GM23338 (cell line): ENCODE measurements around the gene WWOX. TPM values are rescaled to one million over a fixed set of nuclear protein-coding genes. Genes with fewer than 3 reads are reported as not detected.

Experiments
- ATAC-seq: fragments of 200-7000 bp; cut with Tn5 transposase; 3 replicates; pipeline ENCODE4 v1.9.1; 2020
- DNase-seq: peaks from one replicate; pipeline ENCODE4 v3.0.0-alpha.2; 2015; ENCODE audit warnings: low spot score
- H2AFZ ChIP-seq: fragments of 200-600 bp; sonication (generic); 2 replicates; pipeline ENCODE4 v1.8.0; 2016; ENCODE audit warnings: antibody characterized with exemption, mild to moderate bottlenecking, moderate library complexity
- H3F3A ChIP-seq: fragments of 200-600 bp; sonication (generic); replicated peaks from 2 replicates; pipeline ENCODE4 v1.8.0; 2017; ENCODE audit warnings: antibody characterized with exemption, mixed run types, low read depth
- H3K27ac ChIP-seq: fragments of 200-600 bp; sonication (generic); 2 replicates; pipeline ENCODE4 v1.6.1; 2016; ENCODE audit warnings: low read depth
- H3K27me3 ChIP-seq: fragments of 200-600 bp; sonication (generic); 2 replicates; pipeline ENCODE4 v1.8.0; 2016; ENCODE audit warnings: mild to moderate bottlenecking, mixed run types, moderate library complexity; ENCODE audit not compliant: insufficient read depth
- H3K36me3 ChIP-seq: fragments of 200-600 bp; sonication (generic); 2 replicates; pipeline ENCODE4 v1.8.0; 2016; ENCODE audit warnings: mild to moderate bottlenecking; ENCODE audit not compliant: insufficient read depth
- H3K4me1 ChIP-seq: fragments of 200-600 bp; sonication (generic); 2 replicates; pipeline ENCODE4 v1.8.0; 2016; ENCODE audit warnings: mild to moderate bottlenecking, moderate library complexity; ENCODE audit not compliant: insufficient read depth
- H3K4me2 ChIP-seq: fragments of 200-600 bp; sonication (generic); 2 replicates; pipeline ENCODE4 v1.7.1; 2017; ENCODE audit warnings: mixed run types
- H3K4me3 ChIP-seq: fragments of 200-600 bp; sonication (generic); 2 replicates; pipeline ENCODE4 v1.6.1; 2016; ENCODE audit warnings: mixed run types
- H3K79me2 ChIP-seq: fragments of 200-600 bp; sonication (generic); replicated peaks from 2 replicates; pipeline ENCODE4 v1.8.0; 2017; ENCODE audit warnings: mild to moderate bottlenecking; ENCODE audit not compliant: insufficient read depth
- H3K9me2 ChIP-seq: fragments of 200-600 bp; sonication (generic); 2 replicates; pipeline ENCODE4 v1.8.0; 2017; ENCODE audit not compliant: insufficient read depth
- H4K20me1 ChIP-seq: fragments of 200-600 bp; sonication (generic); replicated peaks from 2 replicates; pipeline ENCODE4 v1.8.0; 2017; ENCODE audit warnings: mild to moderate bottlenecking; ENCODE audit not compliant: insufficient read depth
- H3K27ac Mint-ChIP-seq: 2 replicates; pipeline ENCODE4 v1.8.0; 2020; ENCODE audit warnings: inconsistent platforms, mild to moderate bottlenecking, moderate library complexity, mixed read lengths
- H3K27me3 Mint-ChIP-seq: 3 replicates; pipeline ENCODE4 v1.8.0; 2022; ENCODE audit warnings: low read depth, mild to moderate bottlenecking, moderate library complexity, mixed read lengths, inconsistent platforms; ENCODE audit not compliant: insufficient read depth, poor library complexity
- H3K36me3 Mint-ChIP-seq: 3 replicates; pipeline ENCODE4 v1.8.0; 2021; ENCODE audit warnings: low read depth, mild to moderate bottlenecking, inconsistent platforms, moderate library complexity, mixed read lengths
- H3K4me1 Mint-ChIP-seq: 3 replicates; pipeline ENCODE4 v1.8.0; 2020; ENCODE audit warnings: mild to moderate bottlenecking, inconsistent platforms, mixed read lengths
- H3K4me3 Mint-ChIP-seq: 3 replicates; pipeline ENCODE4 v1.8.0; 2021; ENCODE audit warnings: moderate library complexity, mild to moderate bottlenecking, inconsistent platforms, mixed read lengths
- H3K9me3 Mint-ChIP-seq: 3 replicates; pipeline ENCODE4 v1.8.0; 2020; ENCODE audit warnings: moderate library complexity, mild to moderate bottlenecking, inconsistent platforms, mixed read lengths
- CTCF ChIP-seq, 2 experiments: fragments of 200-600 bp in 1 of 2; sonication (generic) in 1 of 2; conservative IDR thresholded peaks; 2 replicates each; pipeline versions ENCODE4 v1.5.1 to v1.6.1; 2016 to 2017; ENCODE audit warnings: antibody characterized with exemption in 2 of 2, low read depth in 2 of 2, mild to moderate bottlenecking in 2 of 2, moderate library complexity in 1 of 2
- EZH2 ChIP-seq: fragments of 200-600 bp; sonication (generic); IDR thresholded peaks from one replicate; pipeline ENCODE4 v1.8.0; 2017; ENCODE audit warnings: antibody characterized with exemption, mild to moderate bottlenecking, low read depth; ENCODE audit not compliant: unreplicated experiment
- ZNF114 ChIP-seq: fragments of 250-450 bp; sonication (Bioruptor Pico); IDR thresholded peaks from 2 replicates; pipeline ENCODE4 v1.5.0; 2020; ENCODE audit warnings: mild to moderate bottlenecking, moderate library complexity
- ZNF331 ChIP-seq: fragments of 250-450 bp; sonication (Bioruptor Pico); IDR thresholded peaks from 2 replicates; pipeline ENCODE4 v1.5.0; 2020; ENCODE audit warnings: low read depth, mild to moderate bottlenecking, moderate library complexity
- polyA plus RNA-seq: library from polyadenylated mRNA; unstranded; fragments of >200 nt; fragmentation: Nextera tagmentation; extraction: Ambion mirVana; gene quantifications from 2 replicates; pipeline ENCODE4 v1.2.1, GENCODE V29; 2016
- total RNA-seq: library from RNA; depleted of rRNA; stranded (reverse); fragments of >200 nt; shearing (Covaris generic); gene quantifications from 2 replicates; pipeline ENCODE4 v1.2.3, GENCODE V29; 2014
- TF ChIP-seq, protein P1 (sequence below): fragments of 250-450 bp; sonication (Bioruptor Pico); IDR thresholded peaks from 2 replicates; pipeline ENCODE4 v1.5.0; 2020; ENCODE audit warnings: mild to moderate bottlenecking, moderate library complexity
- TF ChIP-seq, protein P2 (sequence below): IDR thresholded peaks from one replicate; pipeline ENCODE4 v1.6.1; 2018; ENCODE audit warnings: antibody characterized with exemption; ENCODE audit not compliant: unreplicated experiment
- TF ChIP-seq, protein P3 (sequence below): IDR thresholded peaks from 2 replicates; pipeline ENCODE4 v1.6.1; 2016; ENCODE audit warnings: antibody characterized with exemption

The WWOX gene
- total and polyA plus RNA-seq, 2 experiments from 2014 or later, result 10.0 to 19.3 TPM

DNA sequence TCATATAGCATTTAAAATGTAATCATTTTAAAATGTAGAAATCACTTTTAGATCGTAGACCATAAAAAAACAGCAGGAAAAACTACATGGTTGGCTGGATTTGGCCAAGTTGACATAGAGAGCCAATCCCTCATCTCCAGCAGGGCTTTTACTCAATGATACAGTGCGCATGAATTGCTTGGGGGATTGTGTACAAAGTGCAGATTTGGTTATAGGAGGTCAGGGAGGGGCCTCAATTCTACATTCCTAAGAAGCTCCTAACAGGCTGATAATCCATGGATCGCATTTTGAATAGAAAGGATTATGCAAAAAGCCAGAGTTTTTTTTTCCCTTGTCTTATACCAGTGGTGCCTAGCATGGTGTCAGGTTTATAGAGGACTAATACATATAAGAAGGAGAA, 1056.0 kb downstream of the WWOX start (continued):
- TF ChIP-seq, protein P1, sequence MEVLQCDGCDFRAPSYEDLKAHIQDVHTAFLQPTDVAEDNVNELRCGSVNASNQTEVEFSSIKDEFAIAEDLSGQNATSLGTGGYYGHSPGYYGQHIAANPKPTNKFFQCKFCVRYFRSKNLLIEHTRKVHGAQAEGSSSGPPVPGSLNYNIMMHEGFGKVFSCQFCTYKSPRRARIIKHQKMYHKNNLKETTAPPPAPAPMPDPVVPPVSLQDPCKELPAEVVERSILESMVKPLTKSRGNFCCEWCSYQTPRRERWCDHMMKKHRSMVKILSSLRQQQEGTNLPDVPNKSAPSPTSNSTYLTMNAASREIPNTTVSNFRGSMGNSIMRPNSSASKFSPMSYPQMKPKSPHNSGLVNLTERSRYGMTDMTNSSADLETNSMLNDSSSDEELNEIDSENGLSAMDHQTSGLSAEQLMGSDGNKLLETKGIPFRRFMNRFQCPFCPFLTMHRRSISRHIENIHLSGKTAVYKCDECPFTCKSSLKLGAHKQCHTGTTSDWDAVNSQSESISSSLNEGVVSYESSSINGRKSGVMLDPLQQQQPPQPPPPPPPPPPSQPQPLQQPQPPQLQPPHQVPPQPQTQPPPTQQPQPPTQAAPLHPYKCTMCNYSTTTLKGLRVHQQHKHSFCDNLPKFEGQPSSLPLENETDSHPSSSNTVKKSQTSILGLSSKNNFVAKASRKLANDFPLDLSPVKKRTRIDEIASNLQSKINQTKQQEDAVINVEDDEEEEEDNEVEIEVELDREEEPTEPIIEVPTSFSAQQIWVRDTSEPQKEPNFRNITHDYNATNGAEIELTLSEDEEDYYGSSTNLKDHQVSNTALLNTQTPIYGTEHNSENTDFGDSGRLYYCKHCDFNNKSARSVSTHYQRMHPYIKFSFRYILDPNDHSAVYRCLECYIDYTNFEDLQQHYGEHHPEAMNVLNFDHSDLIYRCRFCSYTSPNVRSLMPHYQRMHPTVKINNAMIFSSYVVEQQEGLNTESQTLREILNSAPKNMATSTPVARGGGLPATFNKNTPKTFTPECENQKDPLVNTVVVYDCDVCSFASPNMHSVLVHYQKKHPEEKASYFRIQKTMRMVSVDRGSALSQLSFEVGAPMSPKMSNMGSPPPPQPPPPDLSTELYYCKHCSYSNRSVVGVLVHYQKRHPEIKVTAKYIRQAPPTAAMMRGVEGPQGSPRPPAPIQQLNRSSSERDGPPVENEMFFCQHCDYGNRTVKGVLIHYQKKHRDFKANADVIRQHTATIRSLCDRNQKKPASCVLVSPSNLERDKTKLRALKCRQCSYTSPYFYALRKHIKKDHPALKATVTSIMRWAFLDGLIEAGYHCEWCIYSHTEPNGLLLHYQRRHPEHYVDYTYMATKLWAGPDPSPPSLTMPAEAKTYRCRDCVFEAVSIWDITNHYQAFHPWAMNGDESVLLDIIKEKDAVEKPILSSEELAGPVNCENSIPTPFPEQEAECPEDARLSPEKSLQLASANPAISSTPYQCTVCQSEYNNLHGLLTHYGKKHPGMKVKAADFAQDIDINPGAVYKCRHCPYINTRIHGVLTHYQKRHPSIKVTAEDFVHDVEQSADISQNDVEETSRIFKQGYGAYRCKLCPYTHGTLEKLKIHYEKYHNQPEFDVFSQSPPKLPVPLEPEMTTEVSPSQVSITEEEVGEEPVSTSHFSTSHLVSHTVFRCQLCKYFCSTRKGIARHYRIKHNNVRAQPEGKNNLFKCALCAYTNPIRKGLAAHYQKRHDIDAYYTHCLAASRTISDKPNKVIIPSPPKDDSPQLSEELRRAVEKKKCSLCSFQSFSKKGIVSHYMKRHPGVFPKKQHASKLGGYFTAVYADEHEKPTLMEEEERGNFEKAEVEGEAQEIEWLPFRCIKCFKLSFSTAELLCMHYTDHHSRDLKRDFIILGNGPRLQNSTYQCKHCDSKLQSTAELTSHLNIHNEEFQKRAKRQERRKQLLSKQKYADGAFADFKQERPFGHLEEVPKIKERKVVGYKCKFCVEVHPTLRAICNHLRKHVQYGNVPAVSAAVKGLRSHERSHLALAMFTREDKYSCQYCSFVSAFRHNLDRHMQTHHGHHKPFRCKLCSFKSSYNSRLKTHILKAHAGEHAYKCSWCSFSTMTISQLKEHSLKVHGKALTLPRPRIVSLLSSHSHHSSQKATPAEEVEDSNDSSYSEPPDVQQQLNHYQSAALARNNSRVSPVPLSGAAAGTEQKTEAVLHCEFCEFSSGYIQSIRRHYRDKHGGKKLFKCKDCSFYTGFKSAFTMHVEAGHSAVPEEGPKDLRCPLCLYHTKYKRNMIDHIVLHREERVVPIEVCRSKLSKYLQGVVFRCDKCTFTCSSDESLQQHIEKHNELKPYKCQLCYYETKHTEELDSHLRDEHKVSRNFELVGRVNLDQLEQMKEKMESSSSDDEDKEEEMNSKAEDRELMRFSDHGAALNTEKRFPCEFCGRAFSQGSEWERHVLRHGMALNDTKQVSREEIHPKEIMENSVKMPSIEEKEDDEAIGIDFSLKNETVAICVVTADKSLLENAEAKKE (CRISPR knock-in tag), result no peak
- no peak for TF ChIP-seq ZNF331 (CRISPR knock-in tag)
- TF ChIP-seq, protein P2, sequence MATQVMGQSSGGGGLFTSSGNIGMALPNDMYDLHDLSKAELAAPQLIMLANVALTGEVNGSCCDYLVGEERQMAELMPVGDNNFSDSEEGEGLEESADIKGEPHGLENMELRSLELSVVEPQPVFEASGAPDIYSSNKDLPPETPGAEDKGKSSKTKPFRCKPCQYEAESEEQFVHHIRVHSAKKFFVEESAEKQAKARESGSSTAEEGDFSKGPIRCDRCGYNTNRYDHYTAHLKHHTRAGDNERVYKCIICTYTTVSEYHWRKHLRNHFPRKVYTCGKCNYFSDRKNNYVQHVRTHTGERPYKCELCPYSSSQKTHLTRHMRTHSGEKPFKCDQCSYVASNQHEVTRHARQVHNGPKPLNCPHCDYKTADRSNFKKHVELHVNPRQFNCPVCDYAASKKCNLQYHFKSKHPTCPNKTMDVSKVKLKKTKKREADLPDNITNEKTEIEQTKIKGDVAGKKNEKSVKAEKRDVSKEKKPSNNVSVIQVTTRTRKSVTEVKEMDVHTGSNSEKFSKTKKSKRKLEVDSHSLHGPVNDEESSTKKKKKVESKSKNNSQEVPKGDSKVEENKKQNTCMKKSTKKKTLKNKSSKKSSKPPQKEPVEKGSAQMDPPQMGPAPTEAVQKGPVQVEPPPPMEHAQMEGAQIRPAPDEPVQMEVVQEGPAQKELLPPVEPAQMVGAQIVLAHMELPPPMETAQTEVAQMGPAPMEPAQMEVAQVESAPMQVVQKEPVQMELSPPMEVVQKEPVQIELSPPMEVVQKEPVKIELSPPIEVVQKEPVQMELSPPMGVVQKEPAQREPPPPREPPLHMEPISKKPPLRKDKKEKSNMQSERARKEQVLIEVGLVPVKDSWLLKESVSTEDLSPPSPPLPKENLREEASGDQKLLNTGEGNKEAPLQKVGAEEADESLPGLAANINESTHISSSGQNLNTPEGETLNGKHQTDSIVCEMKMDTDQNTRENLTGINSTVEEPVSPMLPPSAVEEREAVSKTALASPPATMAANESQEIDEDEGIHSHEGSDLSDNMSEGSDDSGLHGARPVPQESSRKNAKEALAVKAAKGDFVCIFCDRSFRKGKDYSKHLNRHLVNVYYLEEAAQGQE, result no peak

DNA sequence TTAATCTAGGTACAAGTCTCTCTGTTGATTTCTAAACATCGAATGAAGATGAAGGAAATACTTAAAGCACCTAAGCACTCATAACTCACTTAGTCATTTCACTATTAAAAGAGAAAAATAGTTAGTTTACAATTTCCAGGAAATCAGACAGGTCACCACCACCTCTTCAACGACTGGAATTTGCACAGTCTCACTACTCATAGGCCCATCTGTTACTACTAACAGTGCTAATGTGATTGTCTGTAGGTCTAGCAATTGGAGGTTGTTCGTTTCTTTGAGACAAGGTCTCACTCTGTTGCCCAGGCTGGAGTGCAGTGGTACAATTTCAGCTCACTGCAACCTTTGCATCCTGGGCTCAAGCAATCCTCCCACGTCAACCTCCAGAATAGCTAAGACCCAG, 1056.5 kb downstream of the WWOX start:
- Mint-ChIP-seq H3K4me1 (peaks cover 30% of the 10 kb centered on the region), H3K27me3 (peaks cover 6% of the 10 kb centered on the region), H3K36me3 (no peaks in the 10 kb centered on the region), H3K4me3 (no peak overlapping the region), H3K9me3 (no peaks in the 10 kb centered on the region), H3K27ac (no peak overlapping the region)
- Histone ChIP-seq H3K9me2 (no peaks in the 10 kb centered on the region), H2AFZ (no peak overlapping the region), H4K20me1 (no peaks in the 10 kb centered on the region), H3K27ac (no peak overlapping the region), H3K4me2 (no peak overlapping the region), H3K36me3 (no peaks in the 10 kb centered on the region), H3K79me2 (no peaks in the 10 kb centered on the region), H3K4me3 (no peak overlapping the region), H3K27me3 (no peaks in the 10 kb centered on the region), H3F3A (no peaks in the 10 kb centered on the region), H3K4me1 (no peaks in the 10 kb centered on the region)
- ATAC-seq (no peak), DNase-seq (no peak)
- TF ChIP-seq ZNF114 (no peak), EZH2 (no peak), CTCF (conservative IDR thresholded peaks at IDR 0.05; ENCODE audit: low read depth in 2 of 2) (no peak)
- TF ChIP-seq, protein P2, result no peak
- TF ChIP-seq, protein P3, sequence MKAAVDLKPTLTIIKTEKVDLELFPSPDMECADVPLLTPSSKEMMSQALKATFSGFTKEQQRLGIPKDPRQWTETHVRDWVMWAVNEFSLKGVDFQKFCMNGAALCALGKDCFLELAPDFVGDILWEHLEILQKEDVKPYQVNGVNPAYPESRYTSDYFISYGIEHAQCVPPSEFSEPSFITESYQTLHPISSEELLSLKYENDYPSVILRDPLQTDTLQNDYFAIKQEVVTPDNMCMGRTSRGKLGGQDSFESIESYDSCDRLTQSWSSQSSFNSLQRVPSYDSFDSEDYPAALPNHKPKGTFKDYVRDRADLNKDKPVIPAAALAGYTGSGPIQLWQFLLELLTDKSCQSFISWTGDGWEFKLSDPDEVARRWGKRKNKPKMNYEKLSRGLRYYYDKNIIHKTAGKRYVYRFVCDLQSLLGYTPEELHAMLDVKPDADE, result no peak
